ENCODE measurements around the gene RWDD3. TPM values are rescaled to one million over a fixed set of nuclear protein-coding genes. Genes with fewer than 3 reads are reported as not detected.

The RWDD3 gene
- total RNA-seq, 1 donor from 2014 or later: 17.1 TPM

DNA sequence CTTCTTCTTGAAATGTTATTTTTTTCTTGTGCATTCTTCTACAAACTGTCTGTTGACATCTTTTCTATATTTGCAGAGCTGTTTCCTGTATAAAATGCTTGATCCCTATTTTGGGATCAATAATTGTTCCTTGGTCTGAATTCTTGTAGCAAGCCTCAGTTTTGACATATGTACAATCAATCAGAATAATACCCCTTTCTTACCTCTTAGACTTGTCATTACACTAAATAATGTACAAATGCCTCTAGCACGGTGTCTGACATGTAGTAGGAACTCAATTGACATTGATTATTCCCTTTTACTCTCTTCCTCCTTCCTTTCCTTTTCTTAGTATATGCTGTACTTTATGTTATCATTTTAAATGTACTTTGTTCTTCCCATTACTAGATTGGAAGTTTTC lies 25.2 kb downstream of the RWDD3 start:
- no peak for TF ChIP-seq CTCF (IDR thresholded peaks at IDR 0.05)
- Mint-ChIP-seq H3K27ac (no peak overlapping the region), H3K27me3 (peaks cover 5% of the 10 kb centered on the region), H3K4me3 (no peak overlapping the region), H3K9me3 (no peaks in the 10 kb centered on the region), H3K36me3 (ENCODE audit: low read depth) (peaks cover under 1% of the 10 kb centered on the region), H3K4me1 (no peaks in the 10 kb centered on the region)
- CTCF ChIA-PET: no interaction called here
- intact Hi-C loops (cut with micrococcal nuclease): no loop called here
- no peak for ATAC-seq (ENCODE audit: low read depth)
- POLR2A ChIA-PET: no interaction called here
- DNase-seq: no peak

- ChIA-PET POLR2A (no interaction called here), CTCF (no interaction called here)
- no peak overlapping the region for H3K4me3 Mint-ChIP-seq
- no peak for TF ChIP-seq CTCF (IDR thresholded peaks at IDR 0.05)
- no peak for ATAC-seq (ENCODE audit: low read depth)
- DNase-seq: no peak
- H3K36me3 Mint-ChIP-seq (ENCODE audit: low read depth): no peaks in the 10 kb centered on the region
- intact Hi-C loops (cut with micrococcal nuclease): no loop called here
- no peaks in the 10 kb centered on the region for H3K4me1 Mint-ChIP-seq
- H3K9me3 Mint-ChIP-seq: no peaks in the 10 kb centered on the region
- H3K27me3 Mint-ChIP-seq: peaks cover 7% of the 10 kb centered on the region
- H3K27ac Mint-ChIP-seq: no peak overlapping the region
Measured at GRCh38 chr1:95262913-95263312, 28.9 kb downstream of the RWDD3 start.

GRCh38 chr1:95263450-95263849 lies 29.4 kb downstream of the RWDD3 start:
- ChIA-PET POLR2A (no interaction called here), CTCF (no interaction called here)
- Mint-ChIP-seq H3K4me3 (no peak overlapping the region), H3K36me3 (ENCODE audit: low read depth) (no peaks in the 10 kb centered on the region), H3K27ac (no peak overlapping the region), H3K4me1 (no peaks in the 10 kb centered on the region), H3K27me3 (peaks cover 7% of the 10 kb centered on the region), H3K9me3 (no peaks in the 10 kb centered on the region)
- no peak for ATAC-seq (ENCODE audit: low read depth)
- no peak for DNase-seq
- intact Hi-C loops (cut with micrococcal nuclease): no loop called here
- TF ChIP-seq CTCF (IDR thresholded peaks at IDR 0.05): no peak

DNA sequence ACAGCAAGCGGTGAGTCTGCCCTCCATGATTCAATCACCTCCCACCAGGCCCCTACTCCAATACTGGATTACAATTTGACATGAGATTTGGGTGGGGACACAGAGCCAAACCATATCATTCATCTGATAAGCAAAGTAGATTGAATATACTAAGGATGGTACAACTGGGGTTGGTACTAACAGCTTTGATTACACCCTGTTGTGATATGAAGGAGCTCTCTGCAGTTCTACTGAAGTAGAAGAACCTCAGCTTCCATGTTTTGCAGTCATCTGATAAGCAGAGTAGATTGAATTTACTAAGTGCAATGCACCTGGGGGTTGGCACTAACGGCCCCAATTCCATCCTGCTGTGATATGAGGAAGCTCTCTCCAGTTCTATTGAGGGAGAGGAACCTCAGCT lies 31.1 kb downstream of the RWDD3 start:
- intact Hi-C loops (cut with micrococcal nuclease): no loop called here
- POLR2A ChIA-PET: no interaction called here
- ATAC-seq (ENCODE audit: low read depth): no peak
- no peaks in the 10 kb centered on the region for H3K36me3 Mint-ChIP-seq (ENCODE audit: low read depth)
- no peaks in the 10 kb centered on the region for H3K4me1 Mint-ChIP-seq
- no peak for TF ChIP-seq CTCF (IDR thresholded peaks at IDR 0.05)
- no peak for DNase-seq
- CTCF ChIA-PET: no interaction called here
- H3K4me3 Mint-ChIP-seq: no peak overlapping the region
- H3K9me3 Mint-ChIP-seq: no peaks in the 10 kb centered on the region
- no peak overlapping the region for H3K27ac Mint-ChIP-seq
- H3K27me3 Mint-ChIP-seq: peaks cover 6% of the 10 kb centered on the region

- CTCF ChIA-PET: no interaction called here
- ATAC-seq (ENCODE audit: low read depth) (no peak), DNase-seq (no peak)
- H3K27ac Mint-ChIP-seq: no peak overlapping the region
- no peaks in the 10 kb centered on the region for H3K9me3 Mint-ChIP-seq
- POLR2A ChIA-PET: no interaction called here
- intact Hi-C loops (cut with micrococcal nuclease): no loop called here
- no peaks in the 10 kb centered on the region for H3K36me3 Mint-ChIP-seq (ENCODE audit: low read depth)
- no peak for TF ChIP-seq CTCF (IDR thresholded peaks at IDR 0.05)
- H3K27me3 Mint-ChIP-seq: peaks cover 3% of the 10 kb centered on the region
- no peak overlapping the region for H3K4me3 Mint-ChIP-seq
- no peaks in the 10 kb centered on the region for H3K4me1 Mint-ChIP-seq
Measured at GRCh38 chr1:95276429-95276828, 42.4 kb downstream of the RWDD3 start.
